Measurements from ENCODE around the gene OCIAD1.

- TF ChIP-seq CTCF (IDR thresholded peaks at IDR 0.05) (no peak), POLR2AphosphoS5 (IDR thresholded peaks at IDR 0.05) (peak; percentile 80 to 98)
These were observed at the start of gene OCIAD1 for GRCh38 chr4:48830706-48831531.
